ENCODE data around the gene YY1. TPM values are rescaled to one million over a fixed set of nuclear protein-coding genes. Genes with fewer than 3 reads are reported as not detected.

Gene YY1
- total and polyA plus RNA-seq, 2 of the 8 experiments (the other 6 are each of a cell fraction or from before 2014, with no cell fraction given): 26.4 to 106 TPM

DNA sequence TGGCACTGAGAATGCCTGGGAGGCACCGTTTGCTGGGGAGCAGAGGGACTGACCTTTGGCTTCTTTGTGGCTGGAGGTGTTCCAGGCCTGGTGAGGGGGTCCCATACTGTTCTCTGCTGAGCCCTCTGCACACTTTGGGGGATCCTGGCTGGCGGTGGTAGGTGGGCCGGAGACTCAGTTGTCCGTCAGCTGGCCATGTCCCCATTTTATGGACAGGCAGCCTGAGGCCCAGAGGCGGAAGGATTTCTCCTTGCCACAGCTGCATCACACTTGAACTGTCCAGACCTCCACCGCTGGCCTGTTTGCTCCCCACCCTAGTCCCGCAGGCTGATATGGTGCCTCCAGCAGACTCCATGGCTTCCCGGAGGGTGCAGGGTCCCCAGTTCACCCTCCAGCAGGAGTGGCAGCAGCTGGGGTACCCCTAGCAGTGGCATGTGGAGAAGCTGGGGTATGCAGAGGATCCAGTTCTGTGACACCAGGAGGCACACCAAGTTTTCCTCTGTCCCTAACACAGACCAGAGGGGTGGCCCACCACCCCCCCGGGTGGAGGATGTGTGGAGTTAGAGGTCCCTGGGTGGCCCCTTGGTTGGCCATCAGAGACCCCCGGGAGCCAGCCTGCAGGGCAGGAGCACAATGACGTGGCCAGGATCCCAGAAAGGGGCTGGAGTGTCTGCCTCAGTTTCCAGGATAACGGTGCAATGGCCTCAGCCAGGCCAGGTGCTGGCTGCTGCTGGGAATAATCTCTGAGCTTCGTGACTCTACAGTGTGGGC, 52.5 kb downstream of the YY1 start:
- Histone ChIP-seq H3K4me3 (ENCODE audit: extremely low read depth in 1 of 4, insufficient read depth in 2 of 4, low read depth in 3 of 4, low read length in 4 of 4) (no peak overlapping the region), H3K79me2 (ENCODE audit: control insufficient read depth in 1 of 2, insufficient read depth in 2 of 2, low read length in 2 of 2) (0 out of 4 replicates have a peak, but pooled peaks cover 0 to 3% of the 10 kb centered on the region in 2 experiments), H3K27ac (ENCODE audit: low read depth, low read length) (no peak overlapping the region; the same call in 1 of the 2 replicates), H3K9ac (replicated peaks in 1 of 4; ENCODE audit: extremely low read depth in 1 of 4, low read depth in 3 of 4, low read length in 3 of 4) (no peak overlapping the region), H2BK120ac (replicated peaks; ENCODE audit: low read depth, low read length) (no peak overlapping the region), H4K20me1 (replicated peaks in 1 of 2; ENCODE audit: control insufficient read depth in 1 of 2, insufficient read depth in 2 of 2, low read length in 2 of 2) (peaks cover 17 to 49% of the 10 kb centered on the region in 2 experiments), H3K4ac (replicated peaks; ENCODE audit: insufficient read length, low read depth, low read length) (no peak overlapping the region), H2BK12ac (ENCODE audit: low read depth, low read length) (no peak overlapping the region), H4K91ac (replicated peaks; ENCODE audit: insufficient read length, low read length) (no peak overlapping the region), H3K4me2 (ENCODE audit: insufficient read depth in 1 of 2, low read depth in 2 of 2, low read length in 2 of 2) (no peak overlapping the region), H2AFZ (ENCODE audit: low read length) (no peak overlapping the region), H2BK15ac (ENCODE audit: low read length) (no peak overlapping the region), H3K56ac (replicated peaks; ENCODE audit: insufficient read length, low read depth, low read length) (no peak overlapping the region), H3K18ac (ENCODE audit: extremely low read depth, low read length) (no peak overlapping the region), H3K14ac (ENCODE audit: insufficient read length) (no peak overlapping the region), H2BK20ac (ENCODE audit: low read length) (no peak overlapping the region), H3K23ac (ENCODE audit: insufficient read length) (no peak overlapping the region), H4K5ac (ENCODE audit: insufficient read length, low read depth, low read length) (no peak overlapping the region), H3K27me3 (replicated peaks in 1 of 4; ENCODE audit: control insufficient read depth in 3 of 4, extremely low read depth in 1 of 4, insufficient read depth in 3 of 4, low read length in 3 of 4) (no peaks in the 10 kb centered on the region), H3K23me2 (ENCODE audit: low read depth, low read length) (no peaks in the 10 kb centered on the region), H2BK5ac (ENCODE audit: low read depth, low read length) (no peak overlapping the region), H2AK5ac (ENCODE audit: low read depth, low read length) (no peak overlapping the region), H3K9me3 (ENCODE audit: insufficient read depth in 2 of 2, low read depth in 1 of 2, low read length in 1 of 2) (no peaks in the 10 kb centered on the region), H3K79me1 (ENCODE audit: low read depth, low read length) (no peaks in the 10 kb centered on the region), H4K8ac (ENCODE audit: extremely low read depth, insufficient read depth, low read length) (no peak overlapping the region), H3K36me3 (ENCODE audit: control insufficient read depth in 2 of 4, insufficient read depth in 4 of 4, low read length in 3 of 4) (peaks cover 5 to 38% (median 20%) of the 10 kb centered on the region in 4 experiments; a peak in 7 of 8 replicates), H3K4me1 (replicated peaks in 1 of 4; ENCODE audit: control insufficient read depth in 3 of 4, insufficient read depth in 4 of 4, low read length in 3 of 4) (peaks cover 0 to 7% (median 4%) of the 10 kb centered on the region in 4 experiments; a peak in 5 of 7 replicates)
- DNase-seq (ENCODE audit: low read depth in 1 of 2, low spot score in 2 of 2) (no peak), FAIRE-seq (no peak)
- CTCF ChIA-PET (ENCODE audit: partially characterized antibody): interaction anchor here (1.0 to 2.4 kb wide), 3 partner anchors 11 to 99 kb away, joined by 3 to 8 read pairs (median 4); no protein-coding TSS in a partner anchor
- TF ChIP-seq GTF2F1 (IDR thresholded peaks at IDR 0.05; ENCODE audit: borderline replicate concordance, low read depth, low read length) (no peak), POLR2A (IDR thresholded peaks at IDR 0.05; ENCODE audit: control extremely low read depth in 1 of 2, low read depth in 2 of 2, low read length in 2 of 2) (no peak), EP300 (IDR thresholded peaks at IDR 0.05; ENCODE audit: borderline replicate concordance in 1 of 2, low read depth in 2 of 2, low read length in 2 of 2) (no peak), RXRA (IDR thresholded peaks at IDR 0.05; ENCODE audit: insufficient read depth, low read depth, low read length) (no peak), YY1 (IDR thresholded peaks at IDR 0.05; ENCODE audit: low read depth, low read length) (no peak), SP2 (IDR thresholded peaks at IDR 0.05; ENCODE audit: low read length) (no peak)
- POLR2A ChIA-PET (ENCODE audit: partially characterized antibody): interaction anchor here (16.0 kb wide), 1 partner anchor 10 kb away, joined by 200 read pairs; the partner anchor contains the start of gene SLC25A29
- 91% methylated on average over 13 of the region's 13 CpGs; no CpG with 5 or more reads in 1 of the 2 experiments for WGBS, 2 experiments (ENCODE audit: extremely low coverage in 1 of 2, insufficient coverage in 1 of 2, insufficient read length in 1 of 2, insufficient replicate concordance in 2 of 2, low coverage in 1 of 2, low lambda C conversion rate in 2 of 2, missing lambda C conversion rate in 1 of 2)
